SU-DHL-6 (cell line): ENCODE data around the gene ATP10A.

Experiments used
- EZH2phosphoT487 ChIP-seq: fragments of 200-600 bp; sonication (generic), shearing (Covaris generic); conservative IDR thresholded peaks from 2 replicates; pipeline ENCODE4 v1.6.1; 2018; ENCODE audit warnings: mild to moderate bottlenecking, antibody characterized with exemption, low read length, moderate library complexity, mixed read lengths
- TF ChIP-seq, protein P1 (sequence below): fragments of 200-600 bp; sonication (generic); IDR thresholded peaks from one replicate; pipeline ENCODE4 v1.5.1; 2017; ENCODE audit warnings: antibody characterized with exemption, mild to moderate bottlenecking, low read length, moderate library complexity; ENCODE audit not compliant: insufficient read depth, poor library complexity, severe bottlenecking

DNA sequence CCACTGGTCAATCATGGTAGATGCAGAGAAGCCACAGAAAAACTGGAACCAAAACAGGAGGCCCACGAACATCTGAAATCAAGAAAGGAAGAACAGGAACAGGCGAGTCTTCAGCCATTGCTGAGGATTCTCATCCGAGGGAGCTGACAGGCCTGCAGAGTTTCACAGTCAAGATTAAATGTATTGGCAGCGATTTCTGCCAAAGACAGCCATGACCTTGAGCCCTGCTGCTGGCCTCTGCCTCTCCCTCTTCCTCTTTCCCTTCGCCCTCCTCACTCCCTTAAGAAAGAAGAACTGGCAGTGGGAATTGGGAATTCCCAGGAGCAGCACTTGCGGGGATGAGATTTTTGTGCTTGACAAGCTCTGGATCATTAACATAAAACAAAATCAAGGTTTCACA is 179.7 kb downstream of the ATP10A start:
- TF ChIP-seq, protein P1, sequence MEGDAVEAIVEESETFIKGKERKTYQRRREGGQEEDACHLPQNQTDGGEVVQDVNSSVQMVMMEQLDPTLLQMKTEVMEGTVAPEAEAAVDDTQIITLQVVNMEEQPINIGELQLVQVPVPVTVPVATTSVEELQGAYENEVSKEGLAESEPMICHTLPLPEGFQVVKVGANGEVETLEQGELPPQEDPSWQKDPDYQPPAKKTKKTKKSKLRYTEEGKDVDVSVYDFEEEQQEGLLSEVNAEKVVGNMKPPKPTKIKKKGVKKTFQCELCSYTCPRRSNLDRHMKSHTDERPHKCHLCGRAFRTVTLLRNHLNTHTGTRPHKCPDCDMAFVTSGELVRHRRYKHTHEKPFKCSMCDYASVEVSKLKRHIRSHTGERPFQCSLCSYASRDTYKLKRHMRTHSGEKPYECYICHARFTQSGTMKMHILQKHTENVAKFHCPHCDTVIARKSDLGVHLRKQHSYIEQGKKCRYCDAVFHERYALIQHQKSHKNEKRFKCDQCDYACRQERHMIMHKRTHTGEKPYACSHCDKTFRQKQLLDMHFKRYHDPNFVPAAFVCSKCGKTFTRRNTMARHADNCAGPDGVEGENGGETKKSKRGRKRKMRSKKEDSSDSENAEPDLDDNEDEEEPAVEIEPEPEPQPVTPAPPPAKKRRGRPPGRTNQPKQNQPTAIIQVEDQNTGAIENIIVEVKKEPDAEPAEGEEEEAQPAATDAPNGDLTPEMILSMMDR = no peak
- no peak for TF ChIP-seq EZH2phosphoT487
